ENCODE results near the gene EIF4EBP3. TPM values are rescaled to one million over a fixed set of nuclear protein-coding genes. Genes with fewer than 3 reads are reported as not detected.

EIF4EBP3 gene
- polyA plus RNA-seq, 1 of the 3 experiments (the other 2 are of a cell fraction), result 1.1 TPM

DNA sequence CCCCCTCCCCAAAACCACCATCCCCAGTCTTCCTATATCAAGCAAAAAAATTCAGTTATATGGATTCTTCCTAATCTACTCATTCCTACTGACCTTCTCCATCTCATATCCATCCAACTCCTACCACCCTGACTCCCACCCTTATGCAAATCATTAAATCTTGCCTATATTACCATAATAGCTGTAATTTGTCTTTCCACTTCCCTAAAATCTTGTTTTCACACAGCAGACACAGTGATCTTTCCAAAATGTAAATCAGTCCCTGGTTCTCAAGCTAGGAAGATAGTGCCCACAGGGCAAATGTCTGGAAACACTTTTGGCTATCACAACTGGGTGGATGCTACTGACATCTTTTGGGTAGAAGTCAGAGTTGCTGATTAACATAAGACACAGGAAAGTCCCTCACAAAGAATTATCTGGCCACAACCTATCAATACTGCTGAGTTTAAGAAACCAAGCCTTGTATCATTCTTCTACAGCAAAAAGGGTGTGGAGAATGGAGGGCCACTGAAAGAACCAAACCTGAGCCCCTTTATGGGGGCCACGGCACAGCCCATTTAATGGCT, 8.4 kb downstream of the EIF4EBP3 start:
- TF ChIP-seq, protein P1, sequence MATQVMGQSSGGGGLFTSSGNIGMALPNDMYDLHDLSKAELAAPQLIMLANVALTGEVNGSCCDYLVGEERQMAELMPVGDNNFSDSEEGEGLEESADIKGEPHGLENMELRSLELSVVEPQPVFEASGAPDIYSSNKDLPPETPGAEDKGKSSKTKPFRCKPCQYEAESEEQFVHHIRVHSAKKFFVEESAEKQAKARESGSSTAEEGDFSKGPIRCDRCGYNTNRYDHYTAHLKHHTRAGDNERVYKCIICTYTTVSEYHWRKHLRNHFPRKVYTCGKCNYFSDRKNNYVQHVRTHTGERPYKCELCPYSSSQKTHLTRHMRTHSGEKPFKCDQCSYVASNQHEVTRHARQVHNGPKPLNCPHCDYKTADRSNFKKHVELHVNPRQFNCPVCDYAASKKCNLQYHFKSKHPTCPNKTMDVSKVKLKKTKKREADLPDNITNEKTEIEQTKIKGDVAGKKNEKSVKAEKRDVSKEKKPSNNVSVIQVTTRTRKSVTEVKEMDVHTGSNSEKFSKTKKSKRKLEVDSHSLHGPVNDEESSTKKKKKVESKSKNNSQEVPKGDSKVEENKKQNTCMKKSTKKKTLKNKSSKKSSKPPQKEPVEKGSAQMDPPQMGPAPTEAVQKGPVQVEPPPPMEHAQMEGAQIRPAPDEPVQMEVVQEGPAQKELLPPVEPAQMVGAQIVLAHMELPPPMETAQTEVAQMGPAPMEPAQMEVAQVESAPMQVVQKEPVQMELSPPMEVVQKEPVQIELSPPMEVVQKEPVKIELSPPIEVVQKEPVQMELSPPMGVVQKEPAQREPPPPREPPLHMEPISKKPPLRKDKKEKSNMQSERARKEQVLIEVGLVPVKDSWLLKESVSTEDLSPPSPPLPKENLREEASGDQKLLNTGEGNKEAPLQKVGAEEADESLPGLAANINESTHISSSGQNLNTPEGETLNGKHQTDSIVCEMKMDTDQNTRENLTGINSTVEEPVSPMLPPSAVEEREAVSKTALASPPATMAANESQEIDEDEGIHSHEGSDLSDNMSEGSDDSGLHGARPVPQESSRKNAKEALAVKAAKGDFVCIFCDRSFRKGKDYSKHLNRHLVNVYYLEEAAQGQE (IDR thresholded peaks at IDR 0.05; ENCODE audit: low read depth, low read length), result no peak
- peak; percentile 28 for TF ChIP-seq RAD21 (IDR thresholded peaks at IDR 0.05; ENCODE audit: low read length)
- no peak for TF ChIP-seq MEF2A (IDR thresholded peaks at IDR 0.05; ENCODE audit: borderline replicate concordance, low read depth)
- H3K4me1 ChIP-seq (ENCODE audit: control insufficient read depth in 1 of 2, insufficient read depth in 2 of 2, low read depth in 1 of 2, low read length in 1 of 2), result peaks cover 7 to 21% of the 10 kb centered on the region in 2 experiments; a peak in 3 of 4 replicates
- 9% methylated on average over 1 of the region's 1 CpG for WGBS (ENCODE audit: low lambda C conversion rate)
- peaks cover 59% of the 10 kb centered on the region for H3K79me2 ChIP-seq (ENCODE audit: insufficient read depth)
- H3F3A ChIP-seq (replicated peaks; ENCODE audit: insufficient read depth), result peaks cover 16% of the 10 kb centered on the region
- ChIA-PET CTCF (interaction anchor here (0.9 to 1.7 kb wide), 3 partner anchors 68 to 193 kb away, joined by 3 to 4 read pairs (median 4); partner anchors contain the start of genes IK and NDUFA2), POLR2A (interaction anchor here (1.0 kb wide), 1 partner anchor 8 kb away, joined by 3 read pairs; the partner anchor contains the start of gene EIF4EBP3)
- no peaks in the 10 kb centered on the region for H3K27me3 ChIP-seq (ENCODE audit: insufficient read depth)
- DNase-seq, result peak; percentile 42
- peaks cover 4% of the 10 kb centered on the region for H4K20me1 ChIP-seq (ENCODE audit: insufficient read depth)
- H3K4me3 ChIP-seq (ENCODE audit: low read depth in 2 of 2, low read length in 1 of 2), result peak overlapping the region; percentile 85 to 87
- no peaks in the 10 kb centered on the region for H3K9me2 ChIP-seq
- peaks cover 11 to 29% of the 10 kb centered on the region in 2 experiments for H3K36me3 ChIP-seq (replicated peaks in 1 of 2; ENCODE audit: control insufficient read depth in 1 of 2, insufficient read depth in 2 of 2, low read length in 1 of 2)
- peak overlapping the region; percentile 61 for H3K4me2 ChIP-seq
- H3K9me3 ChIP-seq, result no peaks in the 10 kb centered on the region
- H2AFZ ChIP-seq (ENCODE audit: low read depth), result no peak overlapping the region
- peak overlapping the region; percentile 78 to 92; a peak in 3 of 4 replicates for H3K27ac ChIP-seq (ENCODE audit: low read depth in 2 of 2, low read length in 1 of 2)
- H3K9ac ChIP-seq, result peak overlapping the region; percentile 89

DNA sequence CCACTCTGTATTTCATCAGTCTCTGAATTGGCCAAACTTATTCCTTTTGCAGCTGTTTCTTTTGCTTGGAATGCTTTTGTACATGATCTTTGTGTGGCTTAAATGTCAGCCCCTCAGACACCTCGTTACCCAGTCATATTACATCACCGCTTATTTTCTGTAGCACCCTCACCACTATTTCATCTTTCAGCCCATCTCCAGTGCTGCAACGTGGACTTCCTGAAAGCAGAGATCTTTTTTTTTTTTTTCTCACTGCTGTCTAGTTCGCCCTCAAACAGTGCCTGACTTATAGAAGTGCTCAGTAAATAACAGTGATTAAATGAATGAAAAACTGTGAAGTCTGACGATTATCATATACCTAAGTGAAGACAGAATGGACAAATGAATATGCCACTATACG, 9.0 kb downstream of the EIF4EBP3 start:
- Histone ChIP-seq H3K4me2 (peak overlapping the region; percentile 61), H3K27me3 (ENCODE audit: insufficient read depth) (no peaks in the 10 kb centered on the region), H3K4me3 (ENCODE audit: low read depth in 2 of 2, low read length in 1 of 2) (peak overlapping the region; percentile 85 to 87), H3K79me2 (ENCODE audit: insufficient read depth) (peaks cover 58% of the 10 kb centered on the region), H3K9me2 (no peaks in the 10 kb centered on the region), H3K27ac (ENCODE audit: low read depth in 2 of 2, low read length in 1 of 2) (peak overlapping the region; percentile 78 to 92; a peak in 3 of 4 replicates), H3K4me1 (ENCODE audit: control insufficient read depth in 1 of 2, insufficient read depth in 2 of 2, low read depth in 1 of 2, low read length in 1 of 2) (peaks cover 7 to 19% of the 10 kb centered on the region in 2 experiments; a peak in 3 of 4 replicates), H3K36me3 (replicated peaks in 1 of 2; ENCODE audit: control insufficient read depth in 1 of 2, insufficient read depth in 2 of 2, low read length in 1 of 2) (peaks cover 11 to 27% of the 10 kb centered on the region in 2 experiments), H2AFZ (ENCODE audit: low read depth) (peak overlapping the region; percentile 68; the same call in 1 of the 2 replicates), H3K9ac (peak overlapping the region; percentile 89), H3F3A (replicated peaks; ENCODE audit: insufficient read depth) (peaks cover 11% of the 10 kb centered on the region), H4K20me1 (ENCODE audit: insufficient read depth) (peaks cover 4% of the 10 kb centered on the region), H3K9me3 (no peaks in the 10 kb centered on the region)
- ChIA-PET POLR2A (interaction anchor here (1.0 to 1.4 kb wide), 2 partner anchors 9 to 155 kb away, joined by 3 to 4 read pairs; partner anchors contain the start of genes ANKHD1 and EIF4EBP3), CTCF (interaction anchor here (1.5 kb wide), 1 partner anchor 91 kb away, joined by 4 read pairs; the partner anchor contains the start of genes IK and NDUFA2)
- DNase-seq, result peak; percentile 33
- TF ChIP-seq POLR2AphosphoS5 (IDR thresholded peaks at IDR 0.05; ENCODE audit: low read depth, low read length) (0 out of 2 replicates have a peak, but pooled peaks have one; percentile 22), MXI1 (IDR thresholded peaks at IDR 0.05; ENCODE audit: low read depth, low read length) (peak; percentile 43; the same call in 1 of the 2 replicates), TAF1 (IDR thresholded peaks at IDR 0.05; ENCODE audit: borderline replicate concordance, low read depth, low read length) (0 out of 2 replicates have a peak, but pooled peaks have one; percentile 3)
- TF ChIP-seq, protein P2, sequence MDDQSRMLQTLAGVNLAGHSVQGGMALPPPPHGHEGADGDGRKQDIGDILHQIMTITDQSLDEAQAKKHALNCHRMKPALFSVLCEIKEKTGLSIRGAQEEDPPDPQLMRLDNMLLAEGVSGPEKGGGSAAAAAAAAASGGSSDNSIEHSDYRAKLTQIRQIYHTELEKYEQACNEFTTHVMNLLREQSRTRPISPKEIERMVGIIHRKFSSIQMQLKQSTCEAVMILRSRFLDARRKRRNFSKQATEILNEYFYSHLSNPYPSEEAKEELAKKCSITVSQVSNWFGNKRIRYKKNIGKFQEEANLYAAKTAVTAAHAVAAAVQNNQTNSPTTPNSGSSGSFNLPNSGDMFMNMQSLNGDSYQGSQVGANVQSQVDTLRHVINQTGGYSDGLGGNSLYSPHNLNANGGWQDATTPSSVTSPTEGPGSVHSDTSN (IDR thresholded peaks at IDR 0.05), result no peak
- WGBS (ENCODE audit: low lambda C conversion rate), result under 1% methylated on average over 6 of the region's 6 CpGs
